ENCODE measurements around the gene CNOT6.
"Not testable (repeated sequence)": the region's sequence is repeated elsewhere in the genome, so short reads cannot be mapped to it uniquely, and the experiment has no call there.

CNOT6 gene

GRCh38 chr5:180507661-180508060, 13.5 kb downstream of the CNOT6 start:
- no peak overlapping the region for H3K27ac ChIP-seq

GRCh38 chr5:180515294-180515693, 21.1 kb downstream of the CNOT6 start:
- no peak overlapping the region for H3K27ac ChIP-seq
- TF ChIP-seq CTCF (IDR thresholded peaks at IDR 0.05) (no peak), ZFX (IDR thresholded peaks at IDR 0.05; ENCODE audit: borderline replicate concordance) (no peak)

More at GRCh38 chr5:180507661-180508060, 13.5 kb downstream of the CNOT6 start:
- TF ChIP-seq ZFX (IDR thresholded peaks at IDR 0.05; ENCODE audit: borderline replicate concordance) (no peak), CTCF (IDR thresholded peaks at IDR 0.05) (no peak)

GRCh38 chr5:180515974-180516373, 21.8 kb downstream of the CNOT6 start:
- H3K27ac ChIP-seq: not testable (repeated sequence)

- TF ChIP-seq CTCF (IDR thresholded peaks at IDR 0.05) (no peak), ZFX (IDR thresholded peaks at IDR 0.05; ENCODE audit: borderline replicate concordance) (no peak)
- no peak overlapping the region for H3K27ac ChIP-seq
Observed at GRCh38 chr5:180516440-180516839, 22.3 kb downstream of the CNOT6 start.

- TF ChIP-seq ZFX (IDR thresholded peaks at IDR 0.05; ENCODE audit: borderline replicate concordance) (no peak), CTCF (IDR thresholded peaks at IDR 0.05) (no peak)
- H3K27ac ChIP-seq: no peak overlapping the region
Observed at GRCh38 chr5:180519098-180519497, 24.9 kb downstream of the CNOT6 start.

GRCh38 chr5:180521101-180521500, 26.9 kb downstream of the CNOT6 start:
- no peak overlapping the region for H3K27ac ChIP-seq
- TF ChIP-seq CTCF (IDR thresholded peaks at IDR 0.05) (no peak), ZFX (IDR thresholded peaks at IDR 0.05; ENCODE audit: borderline replicate concordance) (no peak)

- no peak overlapping the region for H3K27ac ChIP-seq
Observed at GRCh38 chr5:180521591-180521990, 27.4 kb downstream of the CNOT6 start.

More at GRCh38 chr5:180521591-180521990, 27.4 kb downstream of the CNOT6 start:
- TF ChIP-seq CTCF (IDR thresholded peaks at IDR 0.05) (no peak), ZFX (IDR thresholded peaks at IDR 0.05; ENCODE audit: borderline replicate concordance) (no peak)
